HG03097 (cell line): ENCODE measurements around the gene RFC2.

Experiments
- ATAC-seq: cut with Tn5 transposase; IDR thresholded peaks from one replicate; pipeline ENCODE4 v1.9.1; 2021; ENCODE audit not compliant: unreplicated experiment, low FRiP score

The RFC2 gene

GRCh38 chr7:74254129-74254857 is at the start of gene RFC2:
Gene RFC2, minus strand, starts transcription at chr7:74254399. Its CDS starts 16 bp downstream, at chr7:74254383.
- peak; percentile 90 for ATAC-seq

GRCh38 chr7:74302745-74303221 is 48.6 kb upstream of the RFC2 start:
- no peak for ATAC-seq

GRCh38 chr7:74300926-74301325 is 46.7 kb upstream of the RFC2 start:
- no peak for ATAC-seq

- no peak for ATAC-seq
Observed at GRCh38 chr7:74299401-74299800, 45.2 kb upstream of the RFC2 start.

- ATAC-seq, result no peak
Observed at GRCh38 chr7:74297516-74298233, 43.5 kb upstream of the RFC2 start.

- ATAC-seq, result no peak
Observed at GRCh38 chr7:74294191-74294998, 40.2 kb upstream of the RFC2 start.

- no peak for ATAC-seq
Observed at GRCh38 chr7:74293577-74293908, 39.3 kb upstream of the RFC2 start.

GRCh38 chr7:74292757-74293576 is 38.8 kb upstream of the RFC2 start:
- ATAC-seq, result no peak

GRCh38 chr7:74291535-74291934 is 37.3 kb upstream of the RFC2 start:
- ATAC-seq, result no peak

GRCh38 chr7:74290981-74291441 is 36.8 kb upstream of the RFC2 start:
- no peak for ATAC-seq

- ATAC-seq, result no peak
Observed at GRCh38 chr7:74290553-74290950, 36.4 kb upstream of the RFC2 start.

- no peak for ATAC-seq
Observed at GRCh38 chr7:74289659-74290552, 35.7 kb upstream of the RFC2 start.

GRCh38 chr7:74289018-74289658 is 34.9 kb upstream of the RFC2 start, which contains the start of gene CLIP2:
Gene CLIP2, plus strand, starts transcription at chr7:74289407. Its CDS starts 28,140 bp downstream, at chr7:74317547.
- ATAC-seq, result no peak

GRCh38 chr7:74288034-74288881 is 34.1 kb upstream of the RFC2 start:
- ATAC-seq, result no peak

GRCh38 chr7:74287303-74288033 is 33.3 kb upstream of the RFC2 start:
- no peak for ATAC-seq

GRCh38 chr7:74286131-74286530 is 31.9 kb upstream of the RFC2 start:
- ATAC-seq, result no peak

- ATAC-seq, result peak; percentile 41
Observed at GRCh38 chr7:74284781-74285259, 30.6 kb upstream of the RFC2 start.
